ENCODE results near the gene FNDC3A. TPM values are rescaled to one million over a fixed set of nuclear protein-coding genes. Genes with fewer than 3 reads are reported as not detected.
A peak's percentile ranks its signal among the peaks of the same experiment; 100 is the strongest.

FNDC3A gene
- total RNA-seq, 2 experiments from 2014 or later, result 25.7 to 26.6 TPM

- POLR2A ChIA-PET, result interaction anchor here (0.6 to 1.9 kb wide), 2 partner anchors 10 to 91 kb away, joined by 3 to 11 read pairs; partner anchors contain the start of gene CDADC1
- Mint-ChIP-seq H3K36me3 (ENCODE audit: low read depth) (peaks cover 48% of the 10 kb centered on the region), H3K4me3 (peak overlapping the region; percentile 67), H3K27me3 (no peaks in the 10 kb centered on the region), H3K27ac (peak overlapping the region; percentile 31), H3K9me3 (no peaks in the 10 kb centered on the region), H3K4me1 (ENCODE audit: low read depth) (peaks cover 28% of the 10 kb centered on the region)
- ATAC-seq (peak; percentile 53), DNase-seq (no peak)
- no peak for TF ChIP-seq CTCF (IDR thresholded peaks at IDR 0.05)
- intact Hi-C loops (cut with micrococcal nuclease), result no loop called here
- CTCF ChIA-PET, result interaction anchor here (1.0 to 2.0 kb wide), 4 partner anchors 10 to 159 kb away, joined by 3 to 6 read pairs (median 4); no protein-coding TSS in a partner anchor
Measured at GRCh38 chr13:49258089-49258796, 282.5 kb downstream of the FNDC3A start.

Other genes with a start within 250 kb of the FNDC3A start
- gene MLNR, start 244.4 kb downstream of the FNDC3A start, total RNA-seq, result not detected

Measured in activated CD8-positive, alpha-beta T cell treated with anti-CD3 and anti-CD28 coated beads for 36 hours (primary cell).